Activated naive CD8-positive, alpha-beta T cell treated with anti-CD3 and anti-CD28 coated beads for 36 hours (primary cell): Measurements from ENCODE around the gene SEMA5B. TPM values are rescaled to one million over a fixed set of nuclear protein-coding genes. Genes with fewer than 3 reads are reported as not detected.

ENCODE experiments used
- DNase-seq: peaks from one replicate; pipeline ENCODE4 v3.0.0; 2021
- H3K27ac Mint-ChIP-seq: one replicate; pipeline ENCODE4 v1.8.0; 2022; ENCODE audit warnings: mild to moderate bottlenecking, moderate library complexity, mixed read lengths
- H3K27me3 Mint-ChIP-seq: one replicate; pipeline ENCODE4 v1.8.0; 2022; ENCODE audit warnings: mild to moderate bottlenecking, mixed read lengths
- H3K36me3 Mint-ChIP-seq: one replicate; pipeline ENCODE4 v1.8.0; 2021; ENCODE audit warnings: mild to moderate bottlenecking, mixed read lengths
- H3K4me1 Mint-ChIP-seq: one replicate; pipeline ENCODE4 v1.8.0; 2021; ENCODE audit warnings: mixed read lengths
- H3K4me3 Mint-ChIP-seq: one replicate; pipeline ENCODE4 v1.8.0; 2022; ENCODE audit warnings: mild to moderate bottlenecking, moderate library complexity, mixed read lengths
- H3K9me3 Mint-ChIP-seq: one replicate; pipeline ENCODE4 v1.8.0; 2022; ENCODE audit warnings: mixed read lengths
- total RNA-seq, 2 experiments: library from RNA; stranded (reverse); gene quantifications; one replicate each; pipeline ENCODE4 v1.2.3, GENCODE V29; 2021

SEMA5B gene
- total RNA-seq, 2 experiments from 2014 or later, result not detected

GRCh38 chr3:122890720-122891220 is 136.8 kb downstream of the SEMA5B start:
- Mint-ChIP-seq H3K36me3 (no peaks in the 10 kb centered on the region), H3K27me3 (no peaks in the 10 kb centered on the region), H3K9me3 (no peaks in the 10 kb centered on the region), H3K27ac (no peak overlapping the region), H3K4me1 (peaks cover 20% of the 10 kb centered on the region), H3K4me3 (no peak overlapping the region)
- no peak for DNase-seq

GRCh38 chr3:122890077-122890719 is 137.4 kb downstream of the SEMA5B start:
- peaks cover 20% of the 10 kb centered on the region for H3K4me1 Mint-ChIP-seq
- no peaks in the 10 kb centered on the region for H3K9me3 Mint-ChIP-seq
- H3K27ac Mint-ChIP-seq, result no peak overlapping the region
- DNase-seq, result no peak
- H3K4me3 Mint-ChIP-seq, result no peak overlapping the region
- H3K36me3 Mint-ChIP-seq, result no peaks in the 10 kb centered on the region
- no peaks in the 10 kb centered on the region for H3K27me3 Mint-ChIP-seq

- H3K4me1 Mint-ChIP-seq, result peaks cover 14% of the 10 kb centered on the region
- H3K9me3 Mint-ChIP-seq, result no peaks in the 10 kb centered on the region
- DNase-seq, result no peak
- no peaks in the 10 kb centered on the region for H3K27me3 Mint-ChIP-seq
- H3K36me3 Mint-ChIP-seq, result no peaks in the 10 kb centered on the region
- H3K27ac Mint-ChIP-seq, result no peak overlapping the region
- no peak overlapping the region for H3K4me3 Mint-ChIP-seq
These were observed 140.6 kb downstream of the SEMA5B start for GRCh38 chr3:122886946-122887345.

GRCh38 chr3:122886251-122886650 is 141.3 kb downstream of the SEMA5B start:
- H3K27me3 Mint-ChIP-seq, result no peaks in the 10 kb centered on the region
- peaks cover 14% of the 10 kb centered on the region for H3K4me1 Mint-ChIP-seq
- no peak for DNase-seq
- peaks cover under 1% of the 10 kb centered on the region for H3K36me3 Mint-ChIP-seq
- no peak overlapping the region for H3K27ac Mint-ChIP-seq
- H3K4me3 Mint-ChIP-seq, result no peak overlapping the region
- H3K9me3 Mint-ChIP-seq, result no peaks in the 10 kb centered on the region

GRCh38 chr3:122882361-122882947 is 145.1 kb downstream of the SEMA5B start:
- Mint-ChIP-seq H3K4me3 (no peak overlapping the region), H3K4me1 (peaks cover 2% of the 10 kb centered on the region), H3K36me3 (peaks cover 2% of the 10 kb centered on the region), H3K9me3 (no peaks in the 10 kb centered on the region), H3K27ac (no peak overlapping the region), H3K27me3 (no peaks in the 10 kb centered on the region)
- no peak for DNase-seq

GRCh38 chr3:122880624-122881023 is 146.9 kb downstream of the SEMA5B start:
- DNase-seq, result no peak
- H3K9me3 Mint-ChIP-seq, result no peaks in the 10 kb centered on the region
- H3K27me3 Mint-ChIP-seq, result no peaks in the 10 kb centered on the region
- no peak overlapping the region for H3K4me3 Mint-ChIP-seq
- H3K36me3 Mint-ChIP-seq, result peaks cover 4% of the 10 kb centered on the region
- H3K4me1 Mint-ChIP-seq, result peaks cover 6% of the 10 kb centered on the region
- H3K27ac Mint-ChIP-seq, result no peak overlapping the region

GRCh38 chr3:122880173-122880572 is 147.4 kb downstream of the SEMA5B start:
- no peaks in the 10 kb centered on the region for H3K9me3 Mint-ChIP-seq
- DNase-seq, result no peak
- no peaks in the 10 kb centered on the region for H3K27me3 Mint-ChIP-seq
- H3K27ac Mint-ChIP-seq, result no peak overlapping the region
- H3K36me3 Mint-ChIP-seq, result peaks cover 6% of the 10 kb centered on the region
- peaks cover 6% of the 10 kb centered on the region for H3K4me1 Mint-ChIP-seq
- no peak overlapping the region for H3K4me3 Mint-ChIP-seq

GRCh38 chr3:122875547-122876127 is 151.9 kb downstream of the SEMA5B start:
- DNase-seq, result no peak
- Mint-ChIP-seq H3K27ac (no peak overlapping the region), H3K36me3 (peaks cover 15% of the 10 kb centered on the region), H3K4me1 (peaks cover 10% of the 10 kb centered on the region), H3K4me3 (no peak overlapping the region), H3K9me3 (no peaks in the 10 kb centered on the region), H3K27me3 (no peaks in the 10 kb centered on the region)

- Mint-ChIP-seq H3K4me3 (no peak overlapping the region), H3K27ac (no peak overlapping the region), H3K36me3 (peaks cover 15% of the 10 kb centered on the region), H3K4me1 (peaks cover 10% of the 10 kb centered on the region), H3K9me3 (no peaks in the 10 kb centered on the region), H3K27me3 (no peaks in the 10 kb centered on the region)
- no peak for DNase-seq
These were observed 153.6 kb downstream of the SEMA5B start for GRCh38 chr3:122873741-122874515.

- Mint-ChIP-seq H3K9me3 (no peaks in the 10 kb centered on the region), H3K4me1 (no peaks in the 10 kb centered on the region), H3K36me3 (no peaks in the 10 kb centered on the region)
These were observed 159.2 kb downstream of the SEMA5B start for GRCh38 chr3:122868322-122868721.

GRCh38 chr3:122864498-122864897 is 163.1 kb downstream of the SEMA5B start:
- H3K27ac Mint-ChIP-seq, result no peak overlapping the region
- H3K4me1 Mint-ChIP-seq, result no peaks in the 10 kb centered on the region
- H3K36me3 Mint-ChIP-seq, result no peaks in the 10 kb centered on the region
- no peaks in the 10 kb centered on the region for H3K9me3 Mint-ChIP-seq
- H3K27me3 Mint-ChIP-seq, result no peaks in the 10 kb centered on the region
- no peak for DNase-seq
- no peak overlapping the region for H3K4me3 Mint-ChIP-seq

More at GRCh38 chr3:122868322-122868721, 159.2 kb downstream of the SEMA5B start:
- no peak overlapping the region for H3K27ac Mint-ChIP-seq
- H3K27me3 Mint-ChIP-seq, result no peaks in the 10 kb centered on the region
- no peak overlapping the region for H3K4me3 Mint-ChIP-seq
- no peak for DNase-seq

GRCh38 chr3:122862381-122862780 is 165.2 kb downstream of the SEMA5B start:
- no peaks in the 10 kb centered on the region for H3K36me3 Mint-ChIP-seq
- DNase-seq, result no peak
- H3K27me3 Mint-ChIP-seq, result no peaks in the 10 kb centered on the region
- H3K4me3 Mint-ChIP-seq, result no peak overlapping the region
- H3K9me3 Mint-ChIP-seq, result no peaks in the 10 kb centered on the region
- peaks cover under 1% of the 10 kb centered on the region for H3K4me1 Mint-ChIP-seq
- no peak overlapping the region for H3K27ac Mint-ChIP-seq
